PC-3 (cell line): ENCODE data around the gene COL7A1.

Experiments used
- CTCF ChIP-seq: fragments of 300-600 bp; sonication (generic); conservative IDR thresholded peaks from 2 replicates; pipeline ENCODE4 v1.5.1; 2017; ENCODE audit warnings: antibody characterized with exemption, low read depth, mild to moderate bottlenecking, low read length
- EZH2 ChIP-seq: fragments of 300-600 bp; sonication (generic); IDR thresholded peaks from one replicate; pipeline ENCODE4 v1.6.1; 2017; ENCODE audit warnings: antibody characterized with exemption, mild to moderate bottlenecking, low read length; ENCODE audit not compliant: unreplicated experiment
- EZH2phosphoT487 ChIP-seq: fragments of 300-600 bp; sonication (generic); IDR thresholded peaks from 2 replicates; pipeline ENCODE4 v1.6.1; 2018; ENCODE audit warnings: mild to moderate bottlenecking, antibody characterized with exemption, low read length, borderline replicate concordance

GRCh38 chr3:48535578-48535977, 59.6 kb downstream of the COL7A1 start:
- TF ChIP-seq CTCF (no peak), EZH2phosphoT487 (no peak), EZH2 (no peak)
